ENCODE measurements around the gene PEX5L. TPM values are rescaled to one million over a fixed set of nuclear protein-coding genes. Genes with fewer than 3 reads are reported as not detected.

PEX5L gene
- total RNA-seq, 1 experiment from 2014 or later = 0.33 TPM

DNA sequence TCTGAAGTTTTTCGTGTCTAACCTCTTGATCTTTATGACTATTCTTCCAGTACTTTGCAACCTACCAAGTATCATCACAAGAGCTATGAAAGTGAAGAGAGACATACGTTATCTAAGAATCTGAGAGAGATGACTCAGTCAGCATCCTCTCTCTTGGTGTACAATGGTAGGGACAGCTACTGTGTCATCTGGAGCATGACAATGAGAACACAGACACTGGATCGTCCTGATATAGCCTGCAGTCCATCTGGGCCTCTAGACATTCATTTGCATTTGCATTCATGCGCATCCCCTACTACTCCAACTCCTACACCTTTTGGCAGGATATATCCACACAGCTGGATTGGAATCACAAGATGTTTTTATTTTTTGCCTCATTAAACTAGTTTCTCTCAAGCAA is 115.2 kb downstream of the PEX5L start:
- Histone ChIP-seq H3K9me3 (ENCODE audit: insufficient read depth, low read depth) (no peaks in the 10 kb centered on the region), H3K79me2 (ENCODE audit: low read depth) (no peaks in the 10 kb centered on the region), H3K4me2 (no peak overlapping the region), H4K20me1 (ENCODE audit: insufficient read depth) (no peaks in the 10 kb centered on the region), H3K36me3 (ENCODE audit: low read depth) (no peaks in the 10 kb centered on the region), H3K4me3 (no peak overlapping the region), H3K27me3 (ENCODE audit: insufficient read depth, low read depth) (no peaks in the 10 kb centered on the region), H3K4me1 (replicated peaks; ENCODE audit: insufficient read depth) (no peaks in the 10 kb centered on the region), H3F3A (ENCODE audit: insufficient read depth, low read depth) (no peaks in the 10 kb centered on the region), H2AFZ (no peak overlapping the region), H3K27ac (no peak overlapping the region), H3K9me2 (ENCODE audit: insufficient read depth) (no peaks in the 10 kb centered on the region)
- CTCF ChIA-PET = no interaction called here
- TF ChIP-seq, protein P1, sequence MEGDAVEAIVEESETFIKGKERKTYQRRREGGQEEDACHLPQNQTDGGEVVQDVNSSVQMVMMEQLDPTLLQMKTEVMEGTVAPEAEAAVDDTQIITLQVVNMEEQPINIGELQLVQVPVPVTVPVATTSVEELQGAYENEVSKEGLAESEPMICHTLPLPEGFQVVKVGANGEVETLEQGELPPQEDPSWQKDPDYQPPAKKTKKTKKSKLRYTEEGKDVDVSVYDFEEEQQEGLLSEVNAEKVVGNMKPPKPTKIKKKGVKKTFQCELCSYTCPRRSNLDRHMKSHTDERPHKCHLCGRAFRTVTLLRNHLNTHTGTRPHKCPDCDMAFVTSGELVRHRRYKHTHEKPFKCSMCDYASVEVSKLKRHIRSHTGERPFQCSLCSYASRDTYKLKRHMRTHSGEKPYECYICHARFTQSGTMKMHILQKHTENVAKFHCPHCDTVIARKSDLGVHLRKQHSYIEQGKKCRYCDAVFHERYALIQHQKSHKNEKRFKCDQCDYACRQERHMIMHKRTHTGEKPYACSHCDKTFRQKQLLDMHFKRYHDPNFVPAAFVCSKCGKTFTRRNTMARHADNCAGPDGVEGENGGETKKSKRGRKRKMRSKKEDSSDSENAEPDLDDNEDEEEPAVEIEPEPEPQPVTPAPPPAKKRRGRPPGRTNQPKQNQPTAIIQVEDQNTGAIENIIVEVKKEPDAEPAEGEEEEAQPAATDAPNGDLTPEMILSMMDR (conservative IDR thresholded peaks at IDR 0.05) = no peak
- no peak for TF ChIP-seq EZH2 (IDR thresholded peaks at IDR 0.05; ENCODE audit: low read depth)
- BruUV-seq (replicated peaks) = no TSS peak
- no peak for DNase-seq
- POLR2A ChIA-PET (ENCODE audit: unreplicated experiment) = interaction anchor here (0.7 kb wide), 1 partner anchor 680 kb away, joined by 4 read pairs; no protein-coding TSS in a partner anchor
- intact Hi-C loops (cut with micrococcal nuclease; ENCODE audit: unreplicated experiment) = no loop called here

DNA sequence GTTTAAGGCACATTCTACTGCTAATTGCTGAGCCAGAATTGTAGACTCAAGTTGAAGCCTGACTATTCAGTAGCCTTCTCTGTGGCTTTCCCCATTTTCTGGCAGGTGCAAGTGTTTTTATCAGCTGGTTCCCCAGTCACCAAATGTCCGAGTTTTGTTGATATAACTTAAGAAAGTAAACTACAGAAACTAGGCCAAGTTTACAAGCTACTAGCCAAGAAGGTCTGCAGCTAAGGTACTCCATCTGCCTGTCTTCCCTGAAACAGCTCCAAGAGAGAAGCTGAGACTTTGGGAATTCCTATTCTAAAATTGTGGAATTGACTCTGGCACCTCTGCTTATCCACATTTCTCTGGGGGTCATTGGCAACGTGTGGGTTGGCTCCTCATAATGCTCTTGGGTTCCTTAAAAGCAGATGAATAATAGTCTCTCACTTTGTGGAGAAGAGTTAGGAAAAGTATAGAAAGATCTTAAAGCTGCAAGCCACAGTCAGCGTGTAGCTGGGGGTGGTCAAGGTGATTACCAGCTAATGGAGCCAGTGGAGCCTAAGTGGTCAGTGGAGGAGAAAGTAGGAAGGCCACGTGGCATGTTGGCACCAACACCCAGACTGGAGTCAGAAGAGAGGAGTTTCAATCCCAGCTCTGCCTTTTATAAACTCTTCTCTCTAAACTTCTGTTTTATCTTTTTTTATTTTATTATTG is 128.8 kb downstream of the PEX5L start:
- Histone ChIP-seq H3K4me2 (no peak overlapping the region), H3K36me3 (ENCODE audit: low read depth) (no peaks in the 10 kb centered on the region), H3K4me1 (replicated peaks; ENCODE audit: insufficient read depth) (no peaks in the 10 kb centered on the region), H3K9me2 (ENCODE audit: insufficient read depth) (no peaks in the 10 kb centered on the region), H3K27ac (no peak overlapping the region), H3K27me3 (ENCODE audit: insufficient read depth, low read depth) (no peaks in the 10 kb centered on the region), H2AFZ (no peak overlapping the region), H3F3A (ENCODE audit: insufficient read depth, low read depth) (no peaks in the 10 kb centered on the region), H3K4me3 (no peak overlapping the region), H4K20me1 (ENCODE audit: insufficient read depth) (no peaks in the 10 kb centered on the region), H3K9me3 (ENCODE audit: insufficient read depth, low read depth) (no peaks in the 10 kb centered on the region), H3K79me2 (ENCODE audit: low read depth) (no peaks in the 10 kb centered on the region)
- DNase-seq = no peak
- ChIA-PET POLR2A (ENCODE audit: unreplicated experiment) (no interaction called here), CTCF (interaction anchor here (0.5 kb wide), 1 partner anchor 1023 kb away, joined by 4 read pairs; no protein-coding TSS in a partner anchor)
- BruUV-seq (replicated peaks) = no TSS peak
- TF ChIP-seq, protein P1 (conservative IDR thresholded peaks at IDR 0.05) = no peak
- no peak for TF ChIP-seq EZH2 (IDR thresholded peaks at IDR 0.05; ENCODE audit: low read depth)
- intact Hi-C loops (cut with micrococcal nuclease; ENCODE audit: unreplicated experiment) = no loop called here

DNA sequence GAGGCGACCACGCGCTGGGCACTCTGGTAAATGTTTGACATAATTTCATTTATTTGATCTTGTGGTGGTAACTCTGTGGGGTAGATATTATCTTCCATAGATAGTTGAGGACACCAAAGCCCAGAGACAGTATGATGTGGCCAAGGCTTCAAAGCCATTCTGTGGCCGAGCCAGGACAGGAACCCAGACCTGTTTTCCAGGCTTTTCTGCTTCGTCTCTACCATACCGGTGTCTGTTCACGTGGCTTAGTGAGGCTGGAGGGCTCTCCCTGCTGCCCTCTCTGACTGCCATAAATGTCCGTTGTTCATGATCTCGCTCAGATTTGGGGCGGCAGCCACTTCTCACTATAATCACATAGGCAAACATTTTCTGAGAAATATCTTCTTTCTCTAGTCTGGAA is 134.7 kb downstream of the PEX5L start:
- intact Hi-C loops (cut with micrococcal nuclease; ENCODE audit: unreplicated experiment) = no loop called here
- ChIA-PET POLR2A (ENCODE audit: unreplicated experiment) (no interaction called here), CTCF (no interaction called here)
- H3K9me2 ChIP-seq (ENCODE audit: insufficient read depth) = no peaks in the 10 kb centered on the region
- TF ChIP-seq, protein P1 (conservative IDR thresholded peaks at IDR 0.05) = no peak
- TF ChIP-seq EZH2 (IDR thresholded peaks at IDR 0.05; ENCODE audit: low read depth) = no peak
- H3K79me2 ChIP-seq (ENCODE audit: low read depth) = no peaks in the 10 kb centered on the region
- no peaks in the 10 kb centered on the region for H3K9me3 ChIP-seq (ENCODE audit: insufficient read depth, low read depth)
- H3F3A ChIP-seq (ENCODE audit: insufficient read depth, low read depth) = no peaks in the 10 kb centered on the region
- DNase-seq = no peak
- H3K4me2 ChIP-seq = no peak overlapping the region
- H4K20me1 ChIP-seq (ENCODE audit: insufficient read depth) = no peaks in the 10 kb centered on the region
- H3K27me3 ChIP-seq (ENCODE audit: insufficient read depth, low read depth) = no peaks in the 10 kb centered on the region
- no peaks in the 10 kb centered on the region for H3K4me1 ChIP-seq (replicated peaks; ENCODE audit: insufficient read depth)
- H3K27ac ChIP-seq = no peak overlapping the region
- H2AFZ ChIP-seq = no peak overlapping the region
- no TSS peak for BruUV-seq (replicated peaks)
- no peaks in the 10 kb centered on the region for H3K36me3 ChIP-seq (ENCODE audit: low read depth)
- no peak overlapping the region for H3K4me3 ChIP-seq

Measured in PC-9 (cell line).